ENCODE measurements around the gene DDX25. TPM values are rescaled to one million over a fixed set of nuclear protein-coding genes. Genes with fewer than 3 reads are reported as not detected.

DDX25 gene
- total and polyA plus RNA-seq, 10 of the 15 experiments (the other 5 are each of a cell fraction or from before 2014, with no cell fraction given) = 0.05 TPM; not detected in 9

- TF ChIP-seq MTA2 (IDR thresholded peaks at IDR 0.05; ENCODE audit: low read depth) (no peak), PAX8 (IDR thresholded peaks at IDR 0.05) (no peak), ZNF592 (IDR thresholded peaks at IDR 0.05) (no peak), RBBP5 (conservative IDR thresholded peaks at IDR 0.05) (no peak), MYB (IDR thresholded peaks at IDR 0.05; ENCODE audit: borderline replicate concordance, low read depth, low read length) (no peak), CEBPZ (IDR thresholded peaks at IDR 0.05; ENCODE audit: low read depth, low read length) (no peak)
Measured at GRCh38 chr11:125974284-125974683, 70.0 kb downstream of the DDX25 start (continued).

Data from GM12878 (cell line).